Cardiac septum (tissue), 1 donor: ENCODE data around the gene DNAJB11. TPM values are rescaled to one million over a fixed set of nuclear protein-coding genes. Genes with fewer than 3 reads are reported as not detected.
"Not testable (repeated sequence)": the region's sequence is repeated elsewhere in the genome, so short reads cannot be mapped to it uniquely, and the experiment has no call there.

Experiments used
- DNase-seq: peaks from one replicate; pipeline ENCODE4 v3.0.0-alpha.2; 2020; ENCODE audit warnings: low spot score
- intact Hi-C: fragments of 100-400 bp; cut with DNase I; formaldehyde crosslinking; loops from one replicate; pipeline ENCODE4 v1.14.0; 2022
- total RNA-seq: library from RNA; stranded (reverse); fragmentation: NEBNext Ultra II Directional; extraction: Animal tissue kit (Norgen Biotek cat#: 25700); gene quantifications from one replicate; pipeline ENCODE4 v1.2.1, GENCODE V29; 2021
- donor health status: DM: no; HTN: no; CAD: no.

The DNAJB11 gene
- total RNA-seq, 1 donor from 2014 or later: 34.3 TPM

DNA sequence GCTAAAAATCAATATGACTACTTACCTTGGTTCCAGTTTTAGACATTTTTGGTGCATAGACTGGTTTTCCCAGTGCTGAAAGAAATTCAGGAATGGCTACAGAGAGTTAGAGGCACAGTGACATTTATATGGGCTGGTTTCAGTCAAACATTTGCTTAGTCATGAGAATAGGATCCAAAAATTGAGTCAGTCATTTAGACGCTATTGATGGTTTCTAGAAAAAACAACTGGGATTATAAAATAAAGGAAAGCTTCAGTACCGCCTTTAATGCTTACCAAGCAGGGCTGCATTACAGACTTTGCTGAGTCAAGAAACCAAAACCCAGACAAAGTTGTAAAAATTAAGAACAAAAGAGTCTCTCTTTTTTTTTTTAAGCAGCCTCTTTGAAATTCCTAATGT lies 26.2 kb upstream of the DNAJB11 start, which contains the start of gene CRYGS:
CRYGS (minus strand) TSS at position 100 of the 400 bp plus-strand sequence; CDS start at position 46, 54 bp downstream.
- DNase-seq: no peak
- intact Hi-C loops: no loop called here

GRCh38 chr3:186549497-186549896 lies 21.0 kb upstream of the DNAJB11 start:
- DNase-seq: no peak
- intact Hi-C loops: no loop called here

DNA sequence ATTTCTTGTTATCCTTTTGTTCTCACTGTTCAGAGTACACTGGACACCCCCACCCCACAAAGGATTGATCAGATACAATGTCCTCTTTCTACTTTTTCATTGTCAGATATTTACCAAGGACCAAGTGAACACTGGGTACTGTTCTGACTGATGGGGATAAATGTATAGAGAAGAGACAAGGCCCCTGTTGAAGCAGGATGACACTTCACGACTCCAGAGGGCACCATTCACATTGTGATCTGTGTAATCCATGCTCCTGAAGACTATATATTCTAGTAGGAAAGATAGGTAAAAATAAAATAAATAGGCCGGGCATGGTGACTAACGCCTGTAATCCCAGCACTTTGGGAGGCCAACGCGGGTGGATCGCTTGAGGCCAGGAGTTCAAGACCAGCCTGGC lies 19.1 kb upstream of the DNAJB11 start:
- DNase-seq: no peak
- intact Hi-C loops: no loop called here

GRCh38 chr3:186552408-186553031 lies 18.0 kb upstream of the DNAJB11 start:
- intact Hi-C loops: no loop called here
- no peak for DNase-seq

DNA sequence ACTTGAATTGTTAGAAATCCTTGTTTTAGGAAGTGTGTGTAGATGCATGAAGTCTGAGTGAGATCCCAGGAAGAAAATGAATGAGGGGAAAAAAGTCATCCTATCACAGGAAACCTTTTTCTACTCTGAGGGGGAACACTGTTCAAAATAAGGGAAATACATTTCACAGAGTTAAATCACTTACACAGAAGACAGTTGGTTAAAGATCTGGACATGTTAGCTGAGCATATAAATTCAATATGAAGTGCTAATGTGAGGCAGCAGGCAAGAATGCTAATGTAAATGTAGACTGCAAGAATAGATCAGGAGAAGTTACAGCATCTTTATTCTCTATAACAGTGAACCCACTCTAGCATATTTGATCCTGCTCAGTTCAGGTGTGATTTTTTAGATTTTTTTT lies 5.9 kb upstream of the DNAJB11 start:
- intact Hi-C loops: loop anchor here (10.0 kb wide), 1 partner anchor 460 kb away; the partner anchor contains the start of gene ETV5
- no peak for DNase-seq

DNA sequence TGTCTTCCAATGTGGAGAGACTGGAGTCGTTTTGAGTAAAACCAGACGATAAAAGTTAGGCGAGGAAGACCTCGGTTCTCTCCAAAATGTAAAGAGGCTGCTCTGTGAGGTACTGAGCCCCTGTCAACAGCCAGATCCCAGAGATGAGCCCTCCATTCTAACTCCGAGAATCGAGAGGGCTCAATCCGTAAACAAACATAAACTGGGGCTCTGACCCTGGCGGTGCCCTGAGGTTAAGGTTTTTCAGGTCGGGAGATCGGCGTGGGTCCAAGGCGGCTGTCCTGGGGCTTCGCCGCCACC lies 3.8 kb upstream of the DNAJB11 start:
- no peak for DNase-seq
- intact Hi-C loops: loop anchor here (5.0 to 10.0 kb wide), 2 partner anchors 462 to 629 kb away; partner anchors contain the start of genes ETV5 and TRA2B

GRCh38 chr3:186567072-186567921 lies 3.2 kb upstream of the DNAJB11 start, which contains the start of gene TBCCD1:
Gene TBCCD1, minus strand, starts transcription at chr3:186567339. Its CDS starts 3,010 bp downstream, at chr3:186564329.
- peak; percentile 97 for DNase-seq
- intact Hi-C loops: loop anchor here (5.0 to 10.0 kb wide), 2 partner anchors 462 to 630 kb away; partner anchors contain the start of genes ETV5 and TRA2B

- not testable (repeated sequence) for DNase-seq
- intact Hi-C loops: loop anchor here (5.0 to 10.0 kb wide), 2 partner anchors 465 to 632 kb away; partner anchors contain the start of genes ETV5 and TRA2B
Observed at GRCh38 chr3:186569361-186569760, 1.2 kb upstream of the DNAJB11 start.

DNA sequence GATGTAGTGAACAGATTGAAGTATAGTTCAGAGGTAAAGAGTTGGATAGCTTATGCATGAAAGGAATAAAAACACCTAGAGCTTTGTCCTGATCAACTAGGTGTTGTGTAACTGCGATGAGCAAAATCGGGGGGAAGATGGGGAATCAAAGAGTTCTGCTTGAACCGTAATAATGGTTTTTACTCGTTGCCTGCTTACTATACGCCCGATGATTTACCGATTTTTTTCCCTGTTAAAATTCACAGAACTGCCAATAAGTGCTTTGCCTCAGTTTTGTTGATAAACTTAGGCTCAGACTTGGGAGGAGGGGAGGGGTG lies 783 bp upstream of the DNAJB11 start:
- intact Hi-C loops: loop anchor here (2.0 to 10.0 kb wide), 3 partner anchors 213 to 632 kb away; partner anchors contain the start of genes EIF4A2, ETV5 and TRA2B
- no peak for DNase-seq

DNA sequence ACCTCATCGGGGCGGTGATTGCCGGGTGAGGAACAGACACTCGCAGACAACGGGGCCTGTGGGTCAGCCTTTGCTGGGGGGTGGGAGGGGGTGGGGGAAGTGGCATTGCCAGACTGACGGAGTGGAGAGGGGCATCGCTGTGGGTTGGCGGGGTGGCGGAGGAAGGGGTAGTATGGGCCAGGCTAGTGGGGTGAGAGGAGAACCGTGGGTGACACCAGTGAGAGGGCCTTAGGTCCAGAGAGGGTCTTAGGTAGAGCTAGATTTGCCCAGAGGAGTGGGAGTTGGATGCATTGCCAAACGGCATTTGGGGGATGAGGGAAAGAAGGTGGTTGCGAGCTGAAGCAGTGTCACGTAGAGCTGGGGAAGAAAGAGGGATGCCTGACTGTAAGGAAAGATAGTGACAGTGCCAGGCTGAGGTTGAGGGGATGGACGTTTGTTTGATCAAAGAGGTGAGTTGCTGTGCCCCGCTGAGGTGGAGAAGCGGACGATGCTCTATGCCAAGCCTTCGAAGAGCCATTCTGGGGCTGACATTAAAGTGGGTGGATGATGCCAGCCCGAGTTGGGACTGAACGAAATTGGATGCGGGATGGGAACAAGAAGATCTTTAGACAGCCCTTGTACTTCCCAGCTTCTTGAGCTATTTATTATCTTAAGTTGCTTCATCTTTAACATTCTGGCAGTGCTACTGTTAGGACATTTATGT lies 572 bp downstream of the DNAJB11 start:
- intact Hi-C loops: loop anchor here (2.0 kb wide), 1 partner anchor 212 kb away; the partner anchor contains the start of gene EIF4A2
- no peak for DNase-seq

- intact Hi-C loops: loop anchor here (2.0 kb wide), 1 partner anchor 211 kb away; the partner anchor contains the start of gene EIF4A2
- no peak for DNase-seq
Observed at GRCh38 chr3:186571644-186572013, 1.1 kb downstream of the DNAJB11 start.

- intact Hi-C loops: no loop called here
- DNase-seq: no peak
Observed at GRCh38 chr3:186577521-186577920, 7.0 kb downstream of the DNAJB11 start.

GRCh38 chr3:186580785-186581184 lies 10.3 kb downstream of the DNAJB11 start:
- intact Hi-C loops: no loop called here

GRCh38 chr3:186582541-186582940 lies 12.0 kb downstream of the DNAJB11 start:
- intact Hi-C loops: no loop called here

More at GRCh38 chr3:186580785-186581184, 10.3 kb downstream of the DNAJB11 start:
- DNase-seq: no peak

GRCh38 chr3:186583831-186584230 lies 13.3 kb downstream of the DNAJB11 start:
- intact Hi-C loops: no loop called here
- DNase-seq: no peak

More at GRCh38 chr3:186582541-186582940, 12.0 kb downstream of the DNAJB11 start:
- DNase-seq: no peak

DNA sequence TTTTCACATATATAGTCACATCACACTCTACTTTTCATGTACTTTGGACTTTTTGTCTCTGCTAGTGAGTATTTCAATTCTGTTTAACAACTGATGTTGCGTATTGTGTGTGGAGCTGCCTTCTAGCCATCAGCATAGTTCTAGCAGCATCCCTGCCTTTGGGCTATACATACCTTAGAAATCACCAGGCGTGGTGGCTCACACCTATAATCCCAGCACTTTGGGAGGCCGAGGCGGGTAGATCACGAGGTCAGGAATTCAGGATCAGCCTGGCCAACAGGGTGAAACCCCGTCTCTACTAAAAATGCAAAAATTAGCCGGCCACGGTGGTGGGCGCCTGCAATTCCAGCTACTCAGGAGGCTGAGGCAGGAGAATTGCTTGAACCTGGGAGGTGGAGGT lies 15.7 kb downstream of the DNAJB11 start:
- DNase-seq, intact Hi-C loops: not testable (repeated sequence)

- intact Hi-C loops: no loop called here
- DNase-seq: no peak
Observed at GRCh38 chr3:186587183-186587582, 16.7 kb downstream of the DNAJB11 start.

DNA sequence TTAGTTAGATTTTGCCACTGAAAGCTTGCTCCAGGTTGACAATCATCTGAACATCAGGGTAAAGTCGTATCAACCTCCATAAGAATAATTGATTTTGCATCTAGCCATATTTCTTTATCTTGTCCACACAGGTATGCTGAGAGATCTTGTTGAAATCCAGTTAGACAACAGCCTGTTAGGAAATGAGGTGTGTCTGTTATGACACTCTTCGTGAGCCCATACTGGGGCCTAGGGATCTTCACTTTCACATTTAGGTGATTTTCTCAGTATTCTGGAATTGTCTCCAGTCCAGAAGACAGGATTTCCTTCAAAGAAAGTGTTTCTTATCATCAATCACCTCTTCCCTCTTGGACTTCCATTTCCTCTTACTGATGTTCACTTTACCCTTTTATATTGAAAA lies 18.1 kb downstream of the DNAJB11 start:
- intact Hi-C loops: no loop called here
- DNase-seq: no peak

- intact Hi-C loops: no loop called here
- no peak for DNase-seq
Observed at GRCh38 chr3:186589121-186589520, 18.6 kb downstream of the DNAJB11 start.
